Measurements from ENCODE around the gene SI.

DNA sequence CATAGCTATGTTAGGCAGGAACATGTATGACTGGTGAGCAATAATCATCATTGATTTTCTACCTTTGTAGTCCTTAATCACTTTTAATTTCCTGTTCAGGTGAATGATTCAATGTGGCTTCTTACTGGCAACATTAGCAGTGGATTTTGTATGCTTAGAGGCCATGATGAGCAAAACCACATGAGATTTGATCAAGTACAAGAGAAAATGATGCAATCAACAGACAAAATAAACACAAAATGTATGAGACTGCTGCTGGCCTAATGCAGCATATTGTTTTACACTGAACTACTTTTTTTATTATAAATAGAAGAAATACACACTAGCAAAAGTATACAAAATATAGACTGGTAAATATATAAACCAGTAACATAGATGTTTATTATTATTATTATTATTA lies 47.5 kb upstream of the SI start:
- TF ChIP-seq EZH2 (IDR thresholded peaks at IDR 0.05) (no peak), POLR2AphosphoS5 (IDR thresholded peaks at IDR 0.05; ENCODE audit: borderline replicate concordance, low read depth, low read length) (no peak), FOXP2 (optimal IDR thresholded peaks at IDR 0.05; ENCODE audit: control extremely low read depth, extremely low read length, insufficient read depth) (no peak)
